Measurements from ENCODE around the gene PATJ.

The PATJ gene

DNA sequence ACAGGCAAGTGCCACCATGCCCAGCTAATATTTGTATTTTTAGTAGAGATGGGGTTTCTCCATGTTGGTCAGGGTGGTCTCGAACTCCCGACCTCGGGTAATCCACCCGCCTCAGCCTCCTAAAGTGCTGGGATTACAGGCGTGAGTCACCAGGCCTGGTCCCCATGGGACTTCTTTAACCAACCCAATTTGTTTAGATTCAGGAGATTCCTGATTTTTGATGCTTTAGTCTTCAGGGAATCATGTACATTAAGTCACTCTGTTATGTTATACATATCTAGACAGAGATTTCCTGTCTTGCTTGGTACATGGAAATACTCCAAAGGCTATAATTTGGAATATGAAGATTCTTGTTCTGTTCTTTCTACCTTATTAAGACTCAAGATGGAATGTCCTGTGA, 250.0 kb downstream of the PATJ start:
- Histone ChIP-seq H3K9me2 (replicated peaks; ENCODE audit: low read depth, low read length) (no peaks in the 10 kb centered on the region), H3K36me3 (ENCODE audit: insufficient read depth, low read length) (no peaks in the 10 kb centered on the region), H3K79me2 (ENCODE audit: insufficient read depth, low read length) (no peaks in the 10 kb centered on the region), H4K20me1 (ENCODE audit: insufficient read depth, low read length, poor library complexity, severe bottlenecking) (no peaks in the 10 kb centered on the region), H3K4me1 (ENCODE audit: insufficient read depth, low read length, poor library complexity, severe bottlenecking) (no peaks in the 10 kb centered on the region), H2AFZ (ENCODE audit: low read length) (no peak overlapping the region), H3K4me3 (ENCODE audit: low read length, poor library complexity, severe bottlenecking) (no peak overlapping the region), H3F3A (ENCODE audit: low read depth) (no peaks in the 10 kb centered on the region), H3K4me2 (ENCODE audit: low read depth, low read length, poor library complexity, severe bottlenecking) (no peak overlapping the region), H3K27me3 (ENCODE audit: insufficient read depth, low read length, poor library complexity, severe bottlenecking) (no peaks in the 10 kb centered on the region), H3K9me3 (ENCODE audit: insufficient read depth, low read depth, low read length) (no peaks in the 10 kb centered on the region), H3K9ac (ENCODE audit: low read depth, low read length, poor library complexity, severe bottlenecking) (no peak overlapping the region)
- no peak for TF ChIP-seq EZH2phosphoT487 (IDR thresholded peaks at IDR 0.05; ENCODE audit: borderline replicate concordance)
- TF ChIP-seq, protein P1, sequence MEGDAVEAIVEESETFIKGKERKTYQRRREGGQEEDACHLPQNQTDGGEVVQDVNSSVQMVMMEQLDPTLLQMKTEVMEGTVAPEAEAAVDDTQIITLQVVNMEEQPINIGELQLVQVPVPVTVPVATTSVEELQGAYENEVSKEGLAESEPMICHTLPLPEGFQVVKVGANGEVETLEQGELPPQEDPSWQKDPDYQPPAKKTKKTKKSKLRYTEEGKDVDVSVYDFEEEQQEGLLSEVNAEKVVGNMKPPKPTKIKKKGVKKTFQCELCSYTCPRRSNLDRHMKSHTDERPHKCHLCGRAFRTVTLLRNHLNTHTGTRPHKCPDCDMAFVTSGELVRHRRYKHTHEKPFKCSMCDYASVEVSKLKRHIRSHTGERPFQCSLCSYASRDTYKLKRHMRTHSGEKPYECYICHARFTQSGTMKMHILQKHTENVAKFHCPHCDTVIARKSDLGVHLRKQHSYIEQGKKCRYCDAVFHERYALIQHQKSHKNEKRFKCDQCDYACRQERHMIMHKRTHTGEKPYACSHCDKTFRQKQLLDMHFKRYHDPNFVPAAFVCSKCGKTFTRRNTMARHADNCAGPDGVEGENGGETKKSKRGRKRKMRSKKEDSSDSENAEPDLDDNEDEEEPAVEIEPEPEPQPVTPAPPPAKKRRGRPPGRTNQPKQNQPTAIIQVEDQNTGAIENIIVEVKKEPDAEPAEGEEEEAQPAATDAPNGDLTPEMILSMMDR (conservative IDR thresholded peaks at IDR 0.05; ENCODE audit: low read length), result no peak

DNA sequence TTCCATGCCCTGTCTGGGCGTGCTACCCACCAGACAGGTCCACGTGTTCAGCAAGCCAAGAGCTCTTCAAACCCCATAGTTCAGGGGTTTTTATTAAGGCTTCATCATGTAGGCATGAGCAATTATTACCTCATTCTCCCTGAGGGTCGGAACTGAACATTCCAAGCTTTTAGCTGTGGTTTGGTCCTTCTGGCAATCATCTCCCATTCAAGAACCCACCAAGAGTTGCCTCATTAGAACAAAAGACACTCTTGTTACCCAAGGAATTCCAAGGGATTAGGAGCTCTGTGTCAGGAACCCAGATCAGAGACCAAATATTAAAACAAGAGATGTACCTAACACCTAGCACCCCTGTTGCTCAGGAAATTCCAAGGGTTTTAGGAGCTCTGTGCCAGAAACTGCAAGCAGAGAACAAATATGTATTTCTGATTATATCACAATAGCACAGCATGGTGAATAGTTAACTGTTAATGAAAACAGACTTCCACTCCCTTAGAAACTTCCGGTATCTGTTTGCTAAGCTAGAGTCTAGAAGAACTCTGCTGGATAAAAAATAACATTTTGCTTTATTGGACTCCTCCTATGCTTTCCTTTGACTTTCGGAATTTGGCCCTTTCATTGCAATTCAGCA, 251.2 kb downstream of the PATJ start:
- TF ChIP-seq EZH2phosphoT487 (IDR thresholded peaks at IDR 0.05; ENCODE audit: borderline replicate concordance), result no peak
- TF ChIP-seq, protein P1 (conservative IDR thresholded peaks at IDR 0.05; ENCODE audit: low read length), result no peak
- no peak overlapping the region for H3K9ac ChIP-seq (ENCODE audit: low read depth, low read length, poor library complexity, severe bottlenecking)
- H3F3A ChIP-seq (ENCODE audit: low read depth), result no peaks in the 10 kb centered on the region
- H3K4me3 ChIP-seq (ENCODE audit: low read length, poor library complexity, severe bottlenecking), result no peak overlapping the region
- no peaks in the 10 kb centered on the region for H3K79me2 ChIP-seq (ENCODE audit: insufficient read depth, low read length)
- H4K20me1 ChIP-seq (ENCODE audit: insufficient read depth, low read length, poor library complexity, severe bottlenecking), result no peaks in the 10 kb centered on the region
- no peak overlapping the region for H2AFZ ChIP-seq (ENCODE audit: low read length)
- H3K9me2 ChIP-seq (replicated peaks; ENCODE audit: low read depth, low read length), result no peaks in the 10 kb centered on the region
- H3K27me3 ChIP-seq (ENCODE audit: insufficient read depth, low read length, poor library complexity, severe bottlenecking), result no peaks in the 10 kb centered on the region
- no peaks in the 10 kb centered on the region for H3K9me3 ChIP-seq (ENCODE audit: insufficient read depth, low read depth, low read length)
- H3K4me2 ChIP-seq (ENCODE audit: low read depth, low read length, poor library complexity, severe bottlenecking), result no peak overlapping the region
- H3K36me3 ChIP-seq (ENCODE audit: insufficient read depth, low read length), result no peaks in the 10 kb centered on the region
- H3K4me1 ChIP-seq (ENCODE audit: insufficient read depth, low read length, poor library complexity, severe bottlenecking), result no peaks in the 10 kb centered on the region

DNA sequence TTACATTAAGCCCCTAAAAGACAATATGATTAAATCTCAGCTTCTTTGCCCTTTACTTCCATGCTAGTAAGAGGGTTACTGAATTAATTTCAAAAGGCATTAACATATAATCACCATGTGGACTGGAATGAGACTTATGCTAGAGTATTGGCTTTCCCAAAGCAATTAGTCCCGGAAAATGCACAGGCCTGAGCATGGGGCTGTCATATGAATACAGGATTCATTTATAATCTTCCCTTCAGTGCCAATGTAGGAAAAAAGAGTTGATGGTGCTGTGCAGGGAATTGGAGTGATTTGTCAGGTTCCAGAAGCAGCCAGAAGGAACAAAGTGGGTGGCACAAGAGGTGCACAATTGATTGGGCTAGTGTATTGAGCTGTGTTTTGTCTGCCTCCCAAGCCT, 253.4 kb downstream of the PATJ start:
- Histone ChIP-seq H3K4me1 (ENCODE audit: insufficient read depth, low read length, poor library complexity, severe bottlenecking) (no peaks in the 10 kb centered on the region), H3K79me2 (ENCODE audit: insufficient read depth, low read length) (no peaks in the 10 kb centered on the region), H3K27me3 (ENCODE audit: insufficient read depth, low read length, poor library complexity, severe bottlenecking) (no peaks in the 10 kb centered on the region), H3K4me3 (ENCODE audit: low read length, poor library complexity, severe bottlenecking) (no peak overlapping the region), H3F3A (ENCODE audit: low read depth) (no peaks in the 10 kb centered on the region), H3K4me2 (ENCODE audit: low read depth, low read length, poor library complexity, severe bottlenecking) (no peak overlapping the region), H3K36me3 (ENCODE audit: insufficient read depth, low read length) (no peaks in the 10 kb centered on the region), H3K9ac (ENCODE audit: low read depth, low read length, poor library complexity, severe bottlenecking) (no peak overlapping the region), H3K9me3 (ENCODE audit: insufficient read depth, low read depth, low read length) (no peaks in the 10 kb centered on the region), H3K9me2 (replicated peaks; ENCODE audit: low read depth, low read length) (no peaks in the 10 kb centered on the region), H4K20me1 (ENCODE audit: insufficient read depth, low read length, poor library complexity, severe bottlenecking) (no peaks in the 10 kb centered on the region), H2AFZ (ENCODE audit: low read length) (no peak overlapping the region)
- TF ChIP-seq, protein P1 (conservative IDR thresholded peaks at IDR 0.05; ENCODE audit: low read length), result no peak
- no peak for TF ChIP-seq EZH2phosphoT487 (IDR thresholded peaks at IDR 0.05; ENCODE audit: borderline replicate concordance)

All from Loucy (cell line).